GM21717 (cell line): ENCODE results near the gene ADGRD1.

Experiments
- ATAC-seq: cut with Tn5 transposase; IDR thresholded peaks from one replicate; pipeline ENCODE4 v1.9.1; 2021; ENCODE audit warnings: mild to moderate bottlenecking, moderate library complexity; ENCODE audit not compliant: unreplicated experiment

The ADGRD1 gene

DNA sequence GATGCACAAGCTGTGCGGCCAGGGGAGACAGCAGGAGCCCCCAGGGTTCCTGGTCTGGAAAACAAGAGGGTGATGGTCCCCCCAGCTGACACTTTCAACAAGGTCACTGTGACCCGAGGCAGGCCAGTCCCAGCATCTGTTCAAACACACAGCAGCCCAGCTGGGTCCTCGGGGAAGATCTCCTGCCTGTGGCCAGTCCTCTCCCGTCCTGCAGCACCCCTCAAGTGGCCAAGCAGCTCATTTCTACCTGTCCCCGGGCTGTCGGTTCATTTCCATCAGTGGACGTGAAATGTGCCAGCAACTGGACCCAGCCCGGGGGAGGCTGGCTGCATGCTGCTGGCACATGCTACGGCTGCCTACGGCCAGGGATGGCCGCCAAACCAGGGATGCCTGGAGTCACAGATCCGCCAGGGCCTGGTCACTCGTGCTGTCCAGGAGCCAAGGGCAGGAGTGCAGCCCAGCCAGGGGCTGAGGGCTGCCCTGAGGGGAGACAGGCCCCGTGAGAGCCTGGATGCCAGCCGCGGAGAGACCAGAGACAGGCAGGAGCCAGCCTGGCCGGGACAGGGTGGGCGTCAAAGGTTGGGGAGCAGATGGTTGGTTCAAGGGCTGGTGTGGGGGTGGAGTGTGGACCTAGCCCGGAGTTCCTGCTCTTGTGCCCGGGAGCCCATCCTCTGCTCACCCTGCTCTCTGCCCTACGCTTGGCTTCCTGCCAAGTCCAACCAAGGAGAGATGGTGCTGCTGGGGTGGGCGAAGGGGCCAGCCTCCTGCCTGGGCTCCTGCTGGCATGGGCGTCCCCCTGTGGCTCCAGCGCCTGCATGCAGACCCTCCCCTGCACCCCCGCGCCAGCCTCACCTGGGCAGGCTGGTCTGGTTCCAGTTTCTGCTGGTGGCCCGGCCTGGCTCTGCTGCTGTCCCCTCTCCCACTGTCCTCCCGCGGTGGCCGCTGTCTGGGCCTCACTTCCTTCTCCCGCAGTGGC lies 143.8 kb downstream of the ADGRD1 start:
- ATAC-seq = no peak

DNA sequence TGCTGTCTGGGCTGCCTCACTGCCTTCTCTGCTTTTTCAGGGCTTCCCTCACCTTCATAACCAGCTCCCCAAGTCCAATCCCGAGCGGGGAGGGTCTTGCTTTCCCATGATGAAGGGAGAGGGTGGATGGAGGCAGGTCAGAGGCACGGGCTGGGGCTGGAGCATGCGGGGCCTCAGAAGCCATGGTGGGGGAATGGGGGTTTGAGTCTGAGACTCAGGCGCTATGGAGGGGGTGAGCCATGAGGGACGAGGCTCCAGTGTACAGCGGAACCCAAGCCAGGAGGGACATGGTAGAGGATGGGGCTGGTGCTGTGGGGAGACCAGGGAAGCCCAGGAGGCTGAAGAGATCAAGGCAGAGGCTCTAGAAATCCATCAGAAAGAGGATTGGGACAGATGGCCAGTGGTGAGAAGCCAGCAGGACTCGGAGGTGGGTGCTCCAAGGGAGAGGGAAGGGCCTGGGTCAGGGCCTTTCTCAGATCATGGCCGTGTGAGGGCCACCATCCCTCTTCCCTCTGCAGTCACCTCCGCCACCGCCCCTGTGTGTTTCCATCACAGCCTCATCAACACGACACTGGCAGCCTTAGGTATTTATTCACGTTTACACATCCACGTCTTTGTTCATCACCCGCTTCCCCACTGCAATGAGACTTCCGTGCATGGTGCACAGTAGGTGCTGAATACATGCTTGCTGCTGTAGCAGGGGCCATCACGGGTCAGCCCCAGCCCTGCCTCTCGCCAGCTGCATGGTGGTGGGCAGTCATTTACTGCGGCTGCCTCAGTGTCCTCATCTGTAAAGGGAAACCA lies 144.7 kb downstream of the ADGRD1 start:
- no peak for ATAC-seq

DNA sequence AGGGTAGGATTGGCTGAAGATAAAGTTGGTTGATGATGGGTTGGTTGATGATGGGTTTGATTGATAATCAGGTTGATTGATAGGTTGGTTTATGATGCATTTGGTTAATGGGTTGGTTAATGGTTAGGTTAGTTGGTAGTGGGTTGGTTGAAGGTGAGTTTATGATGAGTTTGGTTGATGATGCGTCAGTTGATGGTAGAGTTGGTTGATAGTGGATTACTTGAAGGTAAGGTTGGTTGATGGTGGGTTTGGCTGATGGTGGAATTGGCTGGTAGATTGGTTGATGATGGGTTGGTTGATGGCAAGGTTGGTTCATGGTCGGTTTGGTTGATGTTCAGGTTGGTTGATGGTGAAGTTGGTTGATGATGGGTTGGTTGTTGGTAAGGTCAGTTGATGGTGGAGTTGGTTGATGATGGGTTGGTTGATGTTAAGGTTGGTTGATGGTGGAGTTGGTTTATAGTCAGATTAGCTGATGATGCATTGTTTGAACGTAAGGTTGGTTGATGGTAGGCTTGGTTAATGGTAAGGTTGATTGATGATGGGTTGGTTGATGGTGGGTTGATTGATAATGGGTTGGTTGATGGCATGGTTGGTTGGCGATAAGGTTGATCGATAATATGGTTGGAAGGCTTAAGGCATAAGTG lies 146.4 kb downstream of the ADGRD1 start:
- ATAC-seq = no peak

DNA sequence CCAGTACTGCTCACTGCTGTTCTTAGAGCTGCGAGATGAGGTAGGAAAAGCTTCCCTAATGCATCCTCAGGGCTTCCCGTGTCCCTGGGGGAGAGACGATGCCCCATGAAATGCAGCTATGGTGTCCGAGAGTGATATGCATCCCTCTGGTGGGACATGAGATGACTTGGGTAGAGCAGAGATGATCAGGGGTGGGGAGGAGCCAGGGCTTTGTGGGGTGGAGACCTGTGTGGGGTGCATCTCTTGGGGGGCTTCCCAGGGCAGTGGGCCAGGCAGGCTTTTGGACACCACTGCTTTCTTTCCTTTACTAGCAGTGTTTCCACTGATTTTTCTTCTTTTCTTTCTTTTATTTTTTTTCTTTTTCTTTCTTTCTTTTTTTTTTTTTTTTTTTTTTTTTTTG lies 147.3 kb downstream of the ADGRD1 start:
- no peak for ATAC-seq

DNA sequence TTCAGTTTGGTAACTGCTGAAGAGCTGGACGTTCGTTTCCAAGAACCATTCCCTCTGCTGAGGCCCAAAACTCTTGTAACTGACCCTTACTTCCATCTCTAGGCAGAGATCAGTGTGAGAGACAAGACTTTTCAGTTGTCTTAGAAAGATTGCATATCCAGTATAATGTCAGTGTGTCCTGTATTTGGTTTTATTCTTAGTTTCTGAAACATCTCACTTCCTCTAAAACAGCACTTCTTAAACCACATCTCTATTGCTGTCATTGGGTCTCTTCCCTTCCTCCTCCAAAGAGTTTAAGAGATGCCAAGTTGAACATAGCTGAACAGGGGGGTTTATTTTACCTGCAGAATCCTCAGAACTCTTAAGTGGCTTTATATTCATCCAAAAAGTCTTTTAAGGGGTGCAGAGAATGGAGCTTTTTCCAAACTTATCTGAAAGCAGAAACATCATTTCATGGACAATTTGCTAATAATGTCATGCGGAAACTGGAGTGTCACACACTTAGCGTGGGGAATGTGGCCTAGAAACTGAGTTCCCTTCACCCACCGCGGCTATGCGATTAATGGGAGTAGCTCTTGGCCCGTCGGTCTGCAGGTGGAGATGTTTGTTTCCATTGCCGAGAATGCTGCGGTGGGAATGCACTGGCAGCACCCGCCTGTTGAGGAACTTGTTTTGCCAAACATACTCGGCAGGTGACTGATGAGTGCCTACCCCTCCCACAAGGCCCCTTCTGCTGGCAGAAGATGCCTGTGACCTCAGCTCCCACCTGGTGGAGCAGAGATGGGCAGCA lies 148.2 kb downstream of the ADGRD1 start:
- peak; percentile 68 for ATAC-seq

DNA sequence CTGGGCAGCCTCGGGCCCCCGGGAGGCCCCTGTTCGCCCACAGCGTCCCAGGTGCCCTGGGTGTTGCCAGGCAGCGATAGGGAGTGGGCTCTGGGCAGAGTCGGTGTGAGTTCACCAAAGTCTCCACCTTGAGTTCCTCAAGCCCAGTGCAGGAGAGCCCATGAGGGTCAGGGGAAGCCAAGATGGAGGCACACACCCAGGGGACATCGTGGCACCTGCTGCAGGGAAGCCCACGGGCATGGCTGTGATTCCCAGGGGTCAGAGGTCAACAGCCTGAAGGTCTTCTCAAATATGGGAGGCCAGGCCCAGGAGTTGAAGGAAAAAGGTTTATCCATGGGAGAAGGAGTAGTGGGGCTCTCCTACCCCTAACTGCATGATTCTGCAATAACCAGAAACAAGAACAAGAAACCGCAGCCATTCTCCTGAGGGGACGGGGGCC lies 148.8 kb downstream of the ADGRD1 start:
- no peak for ATAC-seq

DNA sequence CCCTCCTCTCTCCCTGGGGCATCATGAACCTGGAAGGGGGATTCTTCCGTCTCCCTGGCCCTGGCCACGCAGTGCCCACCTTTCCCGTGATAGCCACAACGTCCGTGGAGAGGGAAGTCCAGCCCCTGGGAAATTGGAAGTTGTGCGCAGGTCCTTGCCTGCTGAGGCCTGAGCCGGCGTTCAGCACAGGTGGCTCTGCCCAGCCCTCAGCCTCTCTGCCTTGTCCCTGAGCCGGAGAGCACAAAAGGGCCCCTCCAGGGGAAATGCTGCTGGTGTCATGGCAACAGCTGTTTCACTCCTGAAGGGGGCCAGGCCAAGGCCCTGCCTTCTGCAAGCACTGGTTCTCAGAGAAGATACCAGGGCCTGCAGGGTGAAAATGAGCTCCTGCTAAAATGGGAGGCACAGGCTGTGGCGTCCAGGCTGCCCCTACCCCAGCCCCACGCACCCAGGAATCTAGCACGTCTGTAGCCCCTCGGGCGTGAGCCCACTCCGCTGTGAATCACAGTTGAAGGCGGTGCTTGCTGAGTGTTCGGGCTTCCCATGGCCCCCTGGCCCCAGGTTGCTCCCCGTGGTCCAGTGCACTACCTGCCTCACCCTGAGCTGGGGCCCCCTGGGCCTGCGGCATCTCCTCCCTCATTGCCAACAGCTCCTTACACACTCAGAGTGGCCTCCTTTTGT lies 149.4 kb downstream of the ADGRD1 start:
- ATAC-seq = no peak

DNA sequence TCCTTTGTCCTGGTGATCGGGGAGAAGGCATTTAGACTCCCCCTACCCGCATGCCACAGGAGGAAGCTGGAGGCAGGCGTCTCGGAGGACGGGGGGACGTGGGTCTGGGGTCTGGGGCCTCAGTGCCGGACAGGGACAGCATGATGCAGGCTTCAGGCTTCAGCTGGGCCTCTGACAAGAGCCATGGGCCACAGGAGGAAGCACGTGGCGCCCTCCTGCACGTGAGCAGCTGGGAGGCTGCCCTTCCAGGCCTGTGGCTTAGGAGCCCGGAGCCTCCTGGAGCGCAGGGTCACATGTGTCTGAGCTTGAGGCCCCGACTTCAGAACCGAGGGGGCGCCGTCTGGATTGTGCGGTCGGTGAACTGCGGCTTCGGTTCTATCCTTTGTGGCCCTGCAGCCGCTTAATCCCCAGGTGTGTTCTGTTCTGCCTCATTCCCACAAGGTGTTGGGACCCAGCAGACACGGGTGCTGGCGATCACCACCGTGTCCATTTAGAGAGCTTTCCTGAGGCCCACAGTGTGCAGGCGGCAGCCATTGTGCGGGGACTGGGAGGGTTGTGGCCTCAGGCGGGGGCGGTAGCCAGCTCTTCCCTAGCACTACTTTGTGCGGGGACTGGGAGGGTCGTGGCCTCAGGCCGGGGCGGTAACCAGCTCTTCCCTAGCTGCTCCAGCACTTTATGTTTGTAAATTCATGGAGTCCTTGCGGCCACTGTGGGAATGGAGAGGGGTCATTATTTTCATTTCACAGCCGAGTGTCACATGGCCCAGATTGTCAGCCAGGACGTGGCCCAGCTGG lies 150.2 kb downstream of the ADGRD1 start:
- no peak for ATAC-seq

DNA sequence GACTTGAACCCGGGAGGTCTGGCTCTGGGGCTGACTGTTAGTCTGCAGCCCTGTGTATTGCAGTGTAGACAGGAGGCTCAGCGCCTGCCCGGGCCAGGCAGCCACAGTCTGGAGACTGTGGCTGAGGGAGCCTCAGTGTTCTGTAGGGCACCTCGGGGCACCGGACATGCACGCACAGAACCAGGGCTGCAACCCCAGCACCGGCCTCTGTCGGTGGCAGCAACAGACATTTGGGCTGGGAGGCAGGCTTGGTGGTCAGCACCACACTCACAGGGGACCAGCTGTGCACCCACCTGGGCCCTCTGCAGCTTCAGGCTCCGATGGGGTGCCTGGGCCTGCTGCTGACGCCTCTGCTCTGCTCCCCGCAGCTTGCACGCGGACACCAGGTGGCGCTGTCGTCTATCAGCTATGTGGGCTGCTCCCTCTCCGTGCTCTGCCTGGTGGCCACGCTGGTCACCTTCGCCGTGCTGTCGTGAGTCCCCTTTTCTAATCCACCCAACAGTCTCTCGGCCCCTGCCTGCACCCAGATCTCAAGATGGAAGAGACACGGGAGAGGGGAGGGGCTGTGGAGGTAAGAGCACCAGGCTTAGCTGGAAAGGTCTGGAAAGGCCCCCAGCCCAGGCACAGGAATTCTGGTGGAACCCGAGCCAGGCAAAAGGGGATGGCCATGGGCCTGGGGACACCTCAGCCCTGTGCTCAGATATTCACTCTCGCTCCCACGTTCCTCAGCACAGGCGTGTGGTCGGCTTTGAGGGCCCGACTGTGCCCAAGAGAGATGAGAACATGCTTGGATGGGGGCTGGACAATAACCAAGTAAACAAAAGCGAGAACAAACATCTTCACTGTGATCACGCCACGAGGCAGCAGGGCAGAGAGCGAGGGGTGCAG lies 151.0 kb downstream of the ADGRD1 start:
- ATAC-seq = peak; percentile 58

DNA sequence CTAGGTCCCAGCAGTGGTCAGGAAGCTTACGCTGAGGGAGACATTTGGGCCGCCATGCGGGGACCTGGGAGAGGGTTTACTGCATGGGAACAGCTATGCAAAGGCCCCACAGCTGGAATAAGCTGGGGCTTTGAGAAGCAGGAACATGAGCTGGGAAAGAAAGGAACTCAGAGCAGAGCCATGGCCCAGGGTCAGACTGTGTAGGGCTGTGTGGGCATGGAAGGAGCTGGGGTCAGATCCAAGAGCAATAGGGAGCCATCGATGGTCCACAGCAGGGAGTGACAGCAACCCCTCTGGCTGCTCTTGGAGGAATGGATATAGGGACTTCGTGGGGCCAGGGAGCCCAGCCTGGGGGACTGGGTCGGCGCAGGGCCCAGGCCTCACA lies 151.6 kb downstream of the ADGRD1 start:
- ATAC-seq = no peak

DNA sequence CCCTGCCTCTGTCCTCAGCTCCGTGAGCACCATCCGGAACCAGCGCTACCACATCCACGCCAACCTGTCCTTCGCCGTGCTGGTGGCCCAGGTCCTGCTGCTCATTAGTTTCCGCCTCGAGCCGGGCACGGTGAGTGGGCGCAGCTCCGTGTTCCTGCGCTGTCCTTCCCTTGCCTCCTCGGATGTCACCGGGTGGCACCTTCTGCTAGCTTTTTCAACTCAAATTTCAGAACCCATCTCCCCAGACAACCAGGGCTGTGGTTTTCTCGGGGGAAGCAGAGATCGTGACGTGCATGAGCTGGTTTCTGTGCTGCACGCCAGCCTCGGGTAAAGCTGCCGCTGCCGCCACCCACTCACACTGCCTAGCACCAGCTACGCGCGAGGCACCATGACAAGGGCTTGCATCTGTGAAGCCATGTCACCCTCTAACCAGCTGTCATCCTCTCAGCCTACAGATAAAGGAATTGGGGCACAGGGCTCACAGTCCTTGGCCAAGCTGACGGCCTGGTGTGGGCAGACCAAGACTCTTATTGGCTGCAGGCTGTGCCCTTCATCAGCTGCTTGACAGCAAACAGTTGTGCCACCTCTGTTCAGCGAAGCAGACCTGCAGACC lies 152.1 kb downstream of the ADGRD1 start:
- peak; percentile 39 for ATAC-seq

DNA sequence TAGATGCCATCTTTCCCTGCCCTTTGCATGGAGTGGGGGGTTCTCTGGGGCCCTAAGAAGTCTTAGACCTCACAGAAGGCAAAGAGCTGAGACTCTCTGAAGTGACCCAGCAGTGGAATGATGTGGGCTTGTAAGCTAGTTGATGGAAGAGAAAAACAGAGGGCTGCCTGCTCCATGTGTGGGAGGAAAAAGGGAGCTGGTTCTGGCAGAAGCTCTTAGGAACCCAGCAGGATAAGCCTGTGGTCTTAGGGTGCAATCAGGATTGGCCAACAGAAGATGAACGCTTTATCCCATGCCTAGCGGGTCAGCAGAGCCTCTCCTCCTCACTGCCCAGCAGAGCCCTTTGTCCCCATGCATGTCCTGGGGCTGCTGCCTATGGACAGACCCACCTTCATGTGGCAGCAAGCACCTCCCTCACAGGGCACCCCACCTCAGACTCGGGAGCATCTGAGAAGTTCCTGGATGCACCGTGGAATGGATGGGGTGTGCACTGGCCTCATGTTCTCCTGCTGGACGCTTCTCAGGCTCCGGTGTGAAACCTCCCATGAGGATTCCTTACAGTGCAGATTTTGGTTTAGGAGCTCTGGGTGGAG lies 152.7 kb downstream of the ADGRD1 start:
- ATAC-seq = no peak

DNA sequence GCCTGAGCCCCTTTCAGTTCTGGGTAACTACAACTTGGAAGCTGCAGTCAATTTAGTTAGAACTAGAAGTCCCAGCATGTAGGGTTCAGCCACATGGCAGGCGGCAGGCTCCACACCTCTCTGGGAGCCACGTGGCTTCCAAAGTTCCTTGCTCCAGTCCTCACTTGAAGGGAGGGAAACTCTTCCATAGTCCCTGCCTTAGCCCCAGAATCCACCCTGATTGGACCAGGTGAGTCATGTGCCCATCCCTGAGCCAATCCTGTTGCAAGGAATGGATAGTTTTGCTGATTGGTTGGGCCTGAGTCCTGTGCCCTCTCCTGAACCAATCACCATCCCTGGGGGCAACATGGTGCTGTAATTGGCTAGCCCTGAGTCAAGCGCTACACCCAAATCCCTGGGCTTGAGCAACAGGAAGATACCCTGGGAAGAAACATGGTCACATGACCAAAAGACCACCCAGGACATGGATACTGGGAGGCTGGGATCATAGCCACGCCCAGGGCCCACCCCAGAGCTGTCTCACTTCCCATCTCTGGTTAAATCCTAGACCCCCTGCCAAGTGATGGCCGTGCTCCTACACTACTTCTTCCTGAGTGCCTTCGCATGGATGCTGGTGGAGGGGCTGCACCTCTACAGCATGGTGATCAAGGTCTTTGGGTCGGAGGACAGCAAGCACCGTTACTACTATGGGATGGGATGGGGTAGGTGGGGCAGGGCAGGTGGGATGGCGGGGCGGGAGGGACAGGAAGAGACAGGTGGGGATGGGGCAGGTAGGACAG lies 154.7 kb downstream of the ADGRD1 start:
- no peak for ATAC-seq

DNA sequence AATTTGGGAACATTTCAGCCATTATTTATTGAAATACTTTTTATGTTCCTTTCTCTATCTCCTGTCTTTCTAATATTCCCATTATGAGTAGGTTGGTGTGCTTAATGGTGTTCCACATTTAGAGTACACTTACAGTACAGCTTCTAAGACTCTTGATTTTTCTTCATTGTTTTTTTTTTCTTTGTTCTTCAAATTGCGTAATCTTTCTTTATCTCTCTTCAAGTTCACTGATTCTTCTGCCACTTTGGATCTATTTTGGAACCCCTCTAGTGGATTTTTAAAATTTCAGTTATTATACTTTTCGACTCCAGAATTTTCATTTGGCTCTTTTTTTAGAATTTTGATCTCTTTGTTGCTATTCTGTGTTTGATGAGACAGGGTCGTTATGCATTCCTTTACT lies 157.7 kb downstream of the ADGRD1 start:
- no peak for ATAC-seq

DNA sequence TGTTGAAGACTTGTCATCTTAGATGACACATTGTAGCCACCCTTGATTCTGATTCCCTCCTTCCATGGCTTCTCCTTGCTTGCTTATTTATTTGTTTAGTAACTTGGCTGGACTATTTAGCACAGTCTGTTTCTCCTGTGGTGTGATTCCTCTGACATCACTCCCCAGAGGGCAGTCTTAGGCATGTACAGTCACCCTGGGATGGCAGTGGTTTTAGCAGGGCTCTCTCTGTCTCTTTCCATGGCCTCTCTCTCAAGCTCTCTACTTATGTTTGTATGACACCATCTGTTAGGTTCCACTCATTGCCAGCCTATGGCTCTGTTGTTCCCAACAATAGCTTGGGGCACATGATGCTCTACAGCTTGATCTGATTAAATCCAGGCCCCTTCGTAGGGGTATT lies 158.3 kb downstream of the ADGRD1 start:
- ATAC-seq = no peak

DNA sequence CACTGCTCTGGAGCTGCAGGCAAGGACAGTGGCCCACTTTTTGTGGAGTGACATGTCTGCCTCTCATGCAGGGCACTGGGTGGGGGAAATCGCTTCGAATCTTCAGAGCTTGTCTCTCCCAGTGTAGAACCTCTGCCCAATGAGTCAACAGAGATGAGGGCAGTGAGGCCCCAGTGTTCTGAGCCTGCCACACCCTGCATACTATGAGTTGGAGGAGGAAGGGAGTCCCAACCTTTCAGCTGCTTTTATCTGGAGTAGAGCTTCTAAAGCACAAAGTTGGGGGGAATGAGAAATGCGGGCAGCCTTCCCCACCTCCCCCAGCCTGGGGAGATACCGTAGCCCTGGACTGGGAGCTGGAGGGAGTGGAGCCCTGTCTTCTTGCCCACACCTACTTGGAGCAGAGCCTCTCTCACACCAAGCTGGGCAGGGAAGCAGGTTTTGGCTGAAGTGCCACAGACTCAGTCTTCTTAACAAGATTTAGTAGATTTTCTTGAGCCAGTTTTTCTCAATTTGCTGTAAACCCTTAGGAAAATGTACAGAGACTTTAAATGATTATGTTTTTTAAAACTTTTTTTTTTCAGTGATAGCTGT lies 159.1 kb downstream of the ADGRD1 start:
- no peak for ATAC-seq
